Stimulated activated CD4-positive, alpha-beta T cell treated with anti-CD3 and anti-CD28 coated beads, Interleukin-12 subunit alpha, Interleukin-12 subunit beta, amount 100 ng/mL, for 4 hours (primary cell): ENCODE results near the gene ARID4B.
"Not testable (repeated sequence)": the region's sequence is repeated elsewhere in the genome, so short reads cannot be mapped to it uniquely, and the experiment has no call there.

ENCODE experiments used
- DNase-seq: peaks from one replicate; pipeline ENCODE4 v3.0.0-alpha.2; 2020

The ARID4B gene

DNA sequence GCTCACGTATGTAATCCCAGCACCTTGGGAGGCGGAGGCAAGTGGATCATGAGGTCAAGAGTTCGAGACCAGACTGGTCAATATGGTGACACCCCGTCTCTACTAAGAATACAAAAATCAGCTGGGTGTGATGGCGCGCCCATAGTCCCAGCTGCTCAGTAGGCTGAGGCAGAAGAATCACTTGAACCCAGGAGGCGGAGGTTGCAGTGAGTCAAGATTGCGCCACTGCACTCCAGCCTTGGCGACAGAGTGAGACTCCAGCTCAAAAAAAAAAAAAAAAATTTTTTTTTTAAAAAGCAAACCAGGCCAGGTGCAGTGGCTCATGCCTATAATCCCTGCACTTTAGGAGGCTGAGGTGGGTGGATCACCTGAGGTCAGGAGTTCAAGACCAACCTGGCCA is 168.7 kb downstream of the ARID4B start:
- not testable (repeated sequence) for DNase-seq

DNA sequence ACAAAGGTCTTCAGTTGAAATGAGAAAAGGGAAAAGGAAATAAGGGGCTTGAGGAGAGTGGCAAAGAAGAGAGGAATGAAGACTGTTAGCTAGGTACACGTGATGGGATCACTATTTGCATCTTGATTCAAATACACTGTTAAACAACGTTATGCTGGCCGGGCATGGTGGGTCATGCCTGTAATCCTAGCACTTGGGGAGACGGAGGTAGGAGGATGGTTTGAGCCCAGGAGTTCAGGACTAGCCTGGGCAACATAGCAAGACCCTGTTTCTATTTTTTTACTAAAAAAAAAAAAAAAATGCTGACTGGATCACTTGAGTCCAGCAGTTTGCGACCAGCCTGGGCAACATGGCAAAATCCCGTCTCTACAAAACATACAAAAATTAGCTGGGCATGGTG is 169.3 kb downstream of the ARID4B start:
- no peak for DNase-seq

DNA sequence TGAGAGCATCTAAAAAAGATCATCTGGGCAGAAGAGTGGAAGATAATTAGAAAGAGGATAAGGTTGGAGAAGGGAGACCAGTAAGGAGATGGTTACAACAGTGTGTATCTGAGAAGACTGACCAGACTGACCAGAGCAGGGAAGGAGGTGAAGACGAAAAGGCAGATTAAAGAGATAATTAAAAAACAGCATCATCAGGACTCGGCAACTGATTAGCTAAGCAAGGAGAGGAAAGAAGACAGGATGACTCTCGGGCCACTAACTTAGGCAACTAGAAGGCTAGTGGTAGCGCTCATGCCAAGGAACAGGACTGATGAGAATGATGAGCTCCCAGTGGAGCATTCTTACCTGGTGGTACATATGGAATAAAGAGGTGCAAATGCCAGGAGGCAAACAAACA is 170.8 kb downstream of the ARID4B start:
- DNase-seq, result no peak

DNA sequence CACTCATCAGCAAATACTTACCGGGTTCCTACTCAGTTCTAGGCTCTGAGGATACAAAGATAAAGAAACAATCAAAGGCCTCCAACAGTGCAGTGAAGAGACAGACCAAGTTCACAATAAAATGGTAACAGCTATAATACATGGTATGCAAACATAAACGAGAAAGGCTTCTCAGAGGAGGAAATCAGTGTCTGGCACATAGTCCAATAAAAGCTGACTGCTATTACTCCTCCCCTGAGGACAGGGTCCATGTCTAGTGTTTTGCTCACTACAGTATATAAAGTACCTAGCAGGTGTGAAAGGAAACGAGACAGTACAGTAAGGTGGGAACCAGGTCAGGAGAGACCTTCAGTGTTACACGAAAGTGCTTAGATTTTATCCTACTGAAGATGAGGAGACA is 171.2 kb downstream of the ARID4B start:
- DNase-seq, result no peak

DNA sequence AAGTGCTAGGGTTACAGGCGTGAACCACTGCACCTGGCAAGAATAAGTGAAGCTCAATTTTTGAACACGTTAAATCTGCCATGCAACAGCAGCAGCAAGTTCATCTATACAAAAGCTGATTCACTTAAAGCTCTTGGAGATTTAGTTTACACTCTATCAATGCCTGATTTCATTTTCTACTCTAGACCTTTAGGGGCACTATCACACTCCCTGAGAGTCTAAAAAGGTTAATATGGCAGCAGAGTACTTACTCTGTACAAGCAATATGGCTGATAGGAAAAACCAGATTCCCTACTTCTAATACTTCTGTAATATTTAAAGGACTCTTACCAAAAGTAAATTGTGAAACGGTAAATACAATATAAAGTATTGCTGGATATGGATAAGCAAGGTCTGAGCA is 171.7 kb downstream of the ARID4B start:
- no peak for DNase-seq

DNA sequence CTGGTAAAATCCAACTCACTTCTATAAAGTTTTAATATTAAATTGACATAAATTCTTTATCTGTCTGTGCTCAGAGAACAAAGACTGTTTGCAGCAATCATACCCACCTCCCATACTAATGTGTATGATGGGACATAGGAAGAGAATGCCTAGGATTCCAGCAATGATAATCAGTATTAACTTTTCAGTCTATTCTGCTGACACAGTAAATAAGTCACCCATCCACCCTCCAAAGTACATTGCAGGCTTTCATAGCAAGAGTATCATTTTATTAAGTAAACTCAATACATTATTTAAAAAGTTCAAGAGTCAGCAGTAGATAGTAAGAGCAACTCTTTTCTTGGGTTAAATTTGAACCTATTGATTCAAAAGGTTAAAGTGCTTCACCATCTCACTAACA is 175.7 kb downstream of the ARID4B start:
- no peak for DNase-seq

DNA sequence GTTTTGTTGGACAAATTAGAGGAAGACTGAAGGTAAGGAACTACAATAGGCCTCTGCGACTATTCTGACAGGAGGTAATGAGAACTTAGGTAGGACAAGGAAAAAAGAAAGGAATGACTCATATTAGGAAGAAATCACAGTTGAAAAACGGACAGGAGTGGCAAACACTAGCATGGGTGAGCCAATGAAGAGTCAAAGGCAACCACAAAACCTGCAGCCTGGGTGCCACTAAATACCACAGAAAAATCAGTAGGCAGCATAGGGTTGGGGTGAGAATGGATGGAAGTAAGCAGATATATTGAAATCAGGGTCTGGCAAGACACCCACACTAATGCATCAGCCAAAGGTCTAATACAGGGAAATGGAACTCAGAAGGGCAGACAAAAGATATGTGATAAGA is 176.9 kb downstream of the ARID4B start:
- DNase-seq, result no peak

DNA sequence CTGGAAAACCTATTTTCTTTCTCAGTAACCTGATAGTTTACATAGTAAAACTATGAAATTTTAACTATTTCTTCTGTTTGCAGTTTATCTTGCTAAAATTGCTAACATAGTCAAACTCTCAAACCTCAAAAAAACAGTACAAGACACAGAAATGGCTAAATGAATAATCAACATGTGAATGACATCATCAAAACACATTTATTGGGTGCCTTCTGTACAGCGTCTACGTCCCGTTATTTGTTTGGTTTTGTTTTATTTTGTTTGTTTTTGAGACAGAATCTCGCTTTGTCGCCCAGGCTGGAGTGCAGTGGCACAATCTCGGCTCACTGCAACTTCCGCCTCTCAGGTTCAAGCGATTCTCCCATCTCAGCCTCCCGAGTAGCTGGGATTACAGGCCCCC is 178.2 kb downstream of the ARID4B start:
- DNase-seq, result no peak

DNA sequence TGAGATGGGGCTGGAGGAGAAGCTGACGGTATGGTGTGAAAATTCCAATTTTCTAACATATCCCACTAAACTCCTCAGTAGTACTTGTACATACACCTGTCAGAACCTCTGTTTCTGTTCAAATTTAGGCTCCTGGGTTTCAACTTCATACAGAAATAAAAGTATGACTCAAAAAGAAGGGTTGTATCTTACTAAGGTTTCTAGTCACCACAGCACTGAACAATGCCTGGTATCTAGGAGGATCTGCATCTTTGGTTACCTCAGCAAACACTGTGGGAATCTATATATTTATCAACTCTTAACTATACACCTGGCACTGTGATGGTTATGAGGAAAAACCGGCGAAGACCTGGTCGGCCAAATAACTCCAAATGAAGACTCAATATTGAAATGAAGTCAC is 180.7 kb downstream of the ARID4B start:
- DNase-seq, result no peak

DNA sequence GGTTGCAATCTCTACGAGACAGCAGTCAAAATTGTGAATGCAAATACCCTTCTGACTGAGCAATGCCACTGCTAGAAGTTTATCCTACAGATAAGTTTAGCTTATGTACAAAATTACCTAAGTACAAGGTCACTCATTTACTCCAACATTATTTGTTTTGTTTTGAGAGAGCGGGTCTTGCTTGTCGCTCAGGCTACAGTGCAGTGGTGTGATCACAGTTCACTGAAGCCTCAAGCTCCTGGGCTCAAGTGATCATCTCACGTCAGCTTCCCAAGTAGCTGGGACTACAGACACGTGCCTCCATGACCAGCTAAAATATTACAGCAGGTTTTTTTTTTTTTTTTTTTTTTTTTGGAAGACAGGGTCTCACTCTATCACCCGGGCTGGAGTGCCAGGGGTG is 182.3 kb downstream of the ARID4B start:
- no peak for DNase-seq

DNA sequence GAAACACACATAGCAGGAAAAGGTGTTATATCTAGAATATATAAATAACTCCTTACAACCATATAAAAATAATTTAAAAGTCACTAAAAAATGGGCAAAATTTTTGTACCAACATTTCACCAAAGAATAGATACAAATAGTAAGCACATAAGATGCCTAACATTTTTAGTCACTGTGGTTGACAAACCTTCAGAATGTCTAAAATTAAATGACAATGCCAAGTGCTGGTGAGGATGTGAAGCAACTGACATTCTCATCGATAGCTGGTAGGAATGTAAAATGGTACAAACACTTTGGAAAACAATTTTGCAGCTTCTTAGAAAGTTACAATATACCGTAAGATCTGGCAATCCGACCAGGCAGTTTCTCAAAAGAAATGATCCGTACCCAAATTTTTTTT is 185.0 kb downstream of the ARID4B start:
- DNase-seq, result no peak

DNA sequence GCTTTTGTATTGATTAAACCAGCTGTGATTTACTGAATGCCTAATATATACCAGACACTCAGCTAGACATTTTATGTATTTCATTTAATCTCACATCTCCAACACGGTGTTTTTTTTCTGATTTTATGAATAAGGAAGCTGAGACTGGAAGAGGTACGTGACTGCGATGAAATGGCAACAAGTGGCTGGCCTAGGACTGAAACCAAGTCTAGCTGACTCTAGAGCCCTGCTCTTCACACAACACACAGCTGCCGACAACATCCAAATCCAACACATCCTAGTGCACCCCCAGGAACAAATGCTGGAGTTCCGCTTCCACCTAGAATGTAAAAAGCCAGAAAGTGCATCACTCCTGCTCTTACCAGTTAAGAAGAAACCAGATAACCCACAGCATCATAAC is 188.7 kb downstream of the ARID4B start:
- no peak for DNase-seq

DNA sequence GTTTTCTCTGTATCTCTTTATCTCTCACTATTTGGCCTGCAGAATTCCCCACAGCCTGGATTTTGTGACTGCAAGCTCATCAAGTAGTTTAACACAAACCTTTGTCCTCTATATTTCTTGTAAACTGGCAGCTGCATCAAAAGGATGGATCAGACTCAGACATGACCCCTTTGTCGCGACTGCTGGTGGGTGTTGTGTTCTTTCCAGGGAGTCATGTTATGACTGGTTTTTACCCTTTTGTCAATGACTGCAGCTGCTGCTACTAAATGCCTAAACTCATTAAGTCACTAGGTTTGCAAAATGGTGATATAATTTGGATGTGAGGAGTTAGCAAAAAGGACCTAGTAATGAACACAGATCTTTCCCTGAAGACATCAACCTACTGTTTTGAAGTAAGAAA is 189.2 kb downstream of the ARID4B start:
- DNase-seq, result no peak

DNA sequence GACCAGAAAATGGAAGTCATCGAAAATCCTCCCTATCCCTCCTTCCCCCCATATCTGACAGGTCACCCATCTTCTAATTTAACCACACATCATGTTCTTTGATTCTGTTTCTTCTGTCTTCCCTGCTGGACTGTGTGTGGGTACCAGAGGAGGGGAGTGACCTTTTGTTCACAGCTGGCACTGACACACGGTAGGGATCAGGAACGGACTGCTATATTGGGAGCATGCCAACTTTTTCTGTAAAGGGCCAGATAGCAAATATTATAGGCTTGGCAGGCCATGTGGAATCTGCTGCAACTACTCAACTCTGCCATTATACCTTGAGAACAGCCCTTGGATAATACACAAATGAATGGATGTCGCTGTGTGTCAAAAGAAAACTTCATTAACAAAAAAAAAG is 191.9 kb downstream of the ARID4B start:
- DNase-seq, result no peak

DNA sequence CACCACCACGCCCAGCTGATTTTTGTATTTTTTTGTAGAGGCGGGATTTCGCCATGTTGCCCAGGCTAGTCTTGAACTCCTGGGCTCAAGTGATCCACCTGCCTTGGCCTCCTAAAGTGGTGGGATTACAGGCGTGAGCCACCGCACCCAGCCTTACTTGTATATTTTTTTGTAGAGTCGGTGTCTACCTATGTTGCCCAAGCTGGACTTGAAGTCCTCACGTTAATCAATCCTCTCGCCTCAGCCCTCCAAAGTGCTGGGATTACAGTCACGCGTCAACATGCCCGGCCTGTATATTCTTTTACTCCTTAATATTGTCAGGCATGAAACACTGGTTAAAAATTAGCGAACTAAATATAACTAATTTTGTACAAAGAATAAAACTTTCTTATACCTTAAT is 193.8 kb downstream of the ARID4B start:
- no peak for DNase-seq

DNA sequence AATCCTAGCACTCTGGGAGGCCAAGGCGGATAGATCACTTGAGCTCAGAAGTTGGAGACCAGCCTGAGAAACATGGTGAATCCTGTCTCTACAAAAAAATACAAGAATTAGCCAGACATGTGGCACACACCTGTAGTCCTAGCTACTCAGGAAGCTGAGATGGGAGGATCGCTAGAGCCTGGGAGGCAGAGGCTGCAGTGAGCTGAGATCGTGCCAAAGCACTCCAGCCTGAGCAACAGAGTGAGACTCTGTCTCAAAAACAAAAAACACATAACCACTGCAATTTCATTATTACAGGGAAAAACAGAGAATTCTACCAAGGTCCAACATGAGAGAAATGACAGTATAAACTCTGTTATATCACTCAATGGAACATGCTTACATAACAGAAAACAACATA is 194.9 kb downstream of the ARID4B start:
- DNase-seq, result no peak

DNA sequence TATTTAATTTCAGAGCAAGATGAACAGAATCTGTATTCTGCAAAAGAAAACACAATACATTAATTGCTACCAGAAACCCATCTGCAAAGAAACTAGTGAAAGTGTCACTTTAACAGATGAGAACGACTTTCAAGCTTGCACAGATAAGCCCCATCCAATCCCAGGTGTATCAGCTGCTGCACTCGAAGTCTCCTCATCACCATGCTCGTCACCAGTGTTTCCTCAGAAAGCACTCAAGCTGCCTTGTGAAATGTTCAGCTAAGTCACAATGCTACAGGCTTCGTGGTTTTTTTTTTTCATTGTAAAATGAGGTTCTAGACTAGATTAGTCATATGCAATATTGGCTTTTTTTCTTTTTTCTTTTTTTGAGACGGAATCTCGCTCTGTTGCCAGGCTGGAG is 196.0 kb downstream of the ARID4B start:
- no peak for DNase-seq

DNA sequence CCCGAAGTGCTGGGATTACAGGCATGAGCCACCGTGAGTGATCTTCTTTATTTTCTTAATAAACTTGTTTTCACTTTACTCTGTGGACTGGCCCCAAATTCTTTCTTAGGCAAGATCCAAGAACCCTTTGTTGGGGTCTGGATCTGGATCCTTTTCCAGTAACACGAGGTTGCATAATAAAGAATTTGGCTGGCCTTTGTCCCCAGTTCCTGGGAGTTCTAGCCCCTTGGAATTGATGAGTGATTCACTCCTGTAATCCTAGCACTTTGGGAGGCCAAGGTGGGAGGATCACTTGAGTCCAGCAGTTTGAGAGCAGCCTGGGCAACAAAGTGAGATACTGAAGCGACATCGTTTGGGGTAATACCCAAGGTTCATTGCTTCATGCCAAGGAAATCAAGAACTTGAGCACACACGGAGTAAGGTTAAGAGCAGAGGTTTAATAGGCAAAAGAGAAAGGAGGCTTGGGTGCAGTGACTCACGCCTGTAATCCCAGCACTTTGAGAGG is 197.2 kb downstream of the ARID4B start:
- no peak for DNase-seq

DNA sequence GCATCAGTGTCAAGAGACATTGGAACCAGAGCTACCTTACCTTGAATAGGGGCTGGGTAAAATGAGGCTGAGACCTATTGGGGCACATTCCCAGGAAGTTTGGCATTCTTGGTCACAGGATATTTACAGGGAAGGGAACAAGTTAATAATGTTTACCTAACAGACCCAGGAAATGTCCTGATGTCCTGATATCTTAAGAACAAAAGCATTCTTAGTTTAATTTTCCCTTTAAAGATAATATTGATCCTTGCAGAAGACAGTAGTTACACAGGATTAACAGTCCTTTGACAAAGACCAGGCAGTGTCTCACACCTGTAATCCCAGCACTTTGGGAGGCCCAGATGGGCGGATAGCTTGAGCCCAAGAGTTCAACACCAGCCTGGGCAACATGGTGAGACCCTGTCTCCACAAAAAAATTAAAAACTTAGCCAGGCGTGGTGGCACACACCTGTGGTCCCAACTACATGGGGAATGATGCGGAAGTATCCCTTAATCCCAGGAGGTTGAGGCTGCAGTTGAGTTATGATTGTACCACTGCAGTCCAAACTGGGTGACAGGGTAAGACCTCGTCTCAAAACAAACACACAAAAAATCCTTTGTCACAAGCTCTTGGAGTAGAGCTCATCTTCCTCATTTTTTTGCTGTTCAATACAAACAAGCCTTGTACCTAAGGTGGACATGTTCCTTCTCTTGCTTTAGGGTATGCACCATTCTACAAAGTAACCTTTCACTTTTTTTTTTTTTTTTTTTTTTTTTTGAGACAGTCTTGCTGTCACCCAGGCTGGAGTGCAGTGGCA is 198.0 kb downstream of the ARID4B start:
- DNase-seq, result no peak

DNA sequence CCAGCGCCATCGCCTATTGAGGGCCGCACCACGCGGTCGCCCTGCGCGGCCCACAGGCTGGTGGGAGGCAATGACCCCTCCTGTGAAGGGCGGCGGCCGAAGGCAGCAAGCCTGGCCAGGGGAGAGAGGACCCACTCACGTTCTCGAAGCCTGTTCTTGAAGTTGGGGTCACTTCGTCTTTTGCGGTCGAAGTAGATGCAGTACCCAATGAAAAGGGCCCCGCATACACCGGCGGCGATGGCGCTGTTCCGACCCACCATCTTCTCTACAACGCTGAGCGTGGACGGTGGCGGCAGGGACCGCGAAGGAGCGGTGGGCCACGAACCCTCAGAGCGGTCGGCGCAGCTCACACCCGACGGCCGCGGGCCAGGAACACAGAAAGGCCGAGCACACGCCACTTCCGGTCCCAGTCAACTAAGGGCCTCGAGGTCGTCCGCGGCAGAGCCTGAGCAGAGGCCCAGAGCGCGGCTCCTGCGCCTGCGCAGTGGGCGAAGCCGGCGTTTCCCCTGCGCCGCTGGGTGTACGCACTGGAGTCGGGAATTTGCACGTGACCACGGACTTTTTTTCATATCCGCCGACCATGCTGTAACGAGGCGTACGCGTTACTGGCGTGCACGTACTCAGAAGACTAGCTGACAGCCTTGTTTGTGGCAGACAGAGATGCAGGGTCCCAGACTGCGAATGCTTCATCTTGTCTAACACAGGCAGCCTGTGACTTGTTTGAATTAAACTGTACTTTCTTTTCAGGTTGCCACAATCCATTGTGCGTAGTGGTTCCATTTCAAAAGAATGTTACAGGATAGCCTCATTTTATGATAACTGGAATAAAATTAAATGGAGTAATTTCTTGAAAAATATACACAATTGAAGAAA is 199.3 kb downstream of the ARID4B start, which contains the start of gene TOMM20:
TOMM20 (minus strand) TSS at position 382 of the 873 bp plus-strand sequence; CDS start at position 260, 122 bp downstream.
- peak; percentile 89 for DNase-seq

DNA sequence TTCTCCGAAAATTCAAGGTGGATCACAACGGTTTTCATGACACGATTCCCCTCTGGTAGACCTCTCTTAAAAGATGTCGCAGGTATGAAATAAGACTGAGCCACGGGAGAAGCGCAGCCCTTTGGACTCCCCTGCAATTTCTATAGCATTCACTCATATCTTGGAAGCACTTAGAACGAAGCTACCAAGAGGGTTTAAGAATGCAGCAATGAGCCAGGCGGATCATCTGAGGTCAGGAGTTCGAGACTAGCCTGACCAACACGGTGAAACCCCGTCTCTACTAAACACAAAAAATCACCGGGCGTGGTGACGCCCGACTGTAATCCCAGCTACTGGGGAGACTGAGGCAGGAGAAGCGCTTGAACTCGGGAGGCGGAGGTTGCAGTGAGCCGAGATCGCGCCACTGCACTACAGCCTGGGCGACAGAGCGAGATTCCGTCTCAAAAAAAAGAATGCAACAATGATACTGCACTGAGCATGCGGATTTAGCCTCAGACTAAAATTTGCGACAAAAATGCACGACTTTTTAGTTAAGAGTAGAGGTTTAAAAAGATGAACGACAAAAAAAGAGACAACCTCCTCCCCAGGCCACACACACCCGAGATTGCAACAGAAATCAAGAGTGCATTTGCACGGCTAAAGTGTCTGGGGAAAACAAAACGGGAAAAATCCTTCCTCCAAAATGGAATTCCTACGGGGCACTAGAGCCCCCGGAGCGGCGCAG is 200.1 kb downstream of the ARID4B start:
- DNase-seq, result no peak

DNA sequence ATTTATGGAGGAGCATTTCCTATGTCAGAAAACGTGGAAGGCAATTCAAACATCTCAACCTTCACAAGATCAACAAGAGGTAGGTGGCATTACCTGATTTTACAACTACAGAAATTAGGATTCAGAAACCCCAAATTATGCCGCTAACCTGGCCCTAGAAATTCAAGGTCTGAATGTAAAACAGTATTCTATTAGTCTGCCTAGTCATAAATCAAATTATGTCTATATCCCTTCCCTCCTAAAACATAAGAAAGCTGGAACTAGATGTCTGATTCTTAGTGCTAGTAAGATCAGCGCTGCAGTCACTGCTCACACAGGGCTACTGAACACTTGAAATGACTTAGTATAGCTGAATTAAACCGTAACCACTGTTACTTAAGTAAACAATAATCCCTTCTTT is 200.8 kb downstream of the ARID4B start:
- no peak for DNase-seq

DNA sequence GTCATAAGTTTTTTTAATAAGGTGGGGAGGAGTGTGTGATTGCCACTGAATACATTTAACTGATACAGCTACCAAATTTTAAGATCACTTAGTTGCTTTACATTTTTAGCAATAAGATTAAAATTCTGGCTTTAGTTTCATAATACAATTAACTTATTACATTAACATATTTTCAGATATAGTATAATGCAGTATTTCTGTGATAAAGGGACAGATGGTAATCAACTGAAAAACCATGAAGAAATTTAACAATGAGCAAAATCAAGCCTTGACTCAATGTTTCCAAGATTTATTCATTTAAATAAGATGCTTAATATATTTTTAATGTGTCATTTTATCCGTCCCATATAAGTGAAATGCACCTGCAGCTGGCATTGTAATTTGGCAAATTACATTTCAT is 203.3 kb downstream of the ARID4B start:
- DNase-seq, result no peak
